Measurements from ENCODE around the gene MYL2.

Gene MYL2

DNA sequence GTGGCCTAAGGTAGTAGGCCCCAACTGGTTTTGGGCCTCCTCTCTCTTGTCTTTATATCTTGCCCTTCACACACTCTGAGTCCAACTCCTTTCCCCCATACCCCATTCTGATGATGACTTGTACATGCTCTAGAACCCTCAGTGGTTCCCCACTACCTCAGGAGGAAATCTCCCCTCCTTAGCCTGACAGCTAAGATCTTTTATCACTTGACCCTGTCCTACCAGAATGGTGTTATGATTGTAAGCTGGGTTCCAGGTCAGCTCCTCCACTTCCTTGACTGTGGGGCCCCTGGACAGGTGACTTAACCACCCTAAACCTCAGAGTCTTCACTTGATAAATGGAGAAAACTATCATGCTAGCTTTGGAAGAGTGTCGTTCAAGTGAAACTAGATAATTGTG is 9.4 kb upstream of the MYL2 start:
- DNase-seq, result no peak

- no peak for DNase-seq
Observed at GRCh38 chr12:110928700-110929099, 8.3 kb upstream of the MYL2 start.

DNA sequence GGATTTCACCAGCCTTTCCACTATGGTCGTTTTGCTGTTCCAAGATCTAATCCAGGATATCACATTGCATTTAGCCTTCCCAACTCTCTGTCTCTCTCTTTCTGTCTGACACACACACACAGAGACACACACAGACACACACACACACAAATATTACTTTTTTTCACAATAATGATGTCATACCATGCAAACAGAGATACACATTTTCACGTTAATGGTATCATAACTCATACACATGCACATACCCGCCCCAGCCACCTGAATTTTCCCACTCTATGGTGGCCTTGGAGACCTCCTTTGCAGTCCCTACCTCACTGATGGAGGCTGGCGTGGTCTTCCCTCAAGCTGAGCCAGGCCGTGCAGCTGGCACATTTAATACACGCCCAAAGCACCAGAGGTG is 7.2 kb upstream of the MYL2 start:
- no peak for DNase-seq

DNA sequence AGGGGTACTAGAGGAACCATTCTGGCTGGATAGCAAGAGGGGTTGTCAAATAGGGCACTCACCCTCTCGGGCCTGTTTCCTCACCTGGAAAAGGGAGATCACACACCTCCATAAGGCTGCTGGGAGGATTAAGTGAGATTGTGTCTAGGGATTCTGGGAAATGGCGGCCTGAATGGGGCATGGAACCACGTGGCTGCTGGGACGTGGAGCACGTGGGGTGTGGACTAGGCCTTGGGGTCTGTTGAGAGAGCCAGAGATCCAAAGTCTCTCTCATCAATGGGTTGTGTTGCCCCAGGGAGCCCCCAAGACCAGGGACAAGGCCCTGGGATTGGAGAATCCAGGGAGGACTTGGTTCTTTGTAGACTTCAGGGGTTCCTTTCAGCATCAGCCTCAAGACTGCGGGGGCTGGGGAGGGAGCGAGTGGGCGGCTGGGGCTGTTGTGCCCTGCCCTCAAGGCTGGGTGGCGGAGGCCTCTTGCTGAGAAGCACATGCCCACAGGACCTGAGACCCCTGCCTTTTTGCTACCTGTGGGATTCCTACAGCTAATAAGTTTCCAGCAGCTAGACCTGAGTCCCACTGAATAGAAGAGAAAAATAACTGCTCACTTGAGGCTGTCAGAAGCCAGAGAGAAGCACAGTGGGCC is 3.4 kb upstream of the MYL2 start:
- no peak for DNase-seq

DNA sequence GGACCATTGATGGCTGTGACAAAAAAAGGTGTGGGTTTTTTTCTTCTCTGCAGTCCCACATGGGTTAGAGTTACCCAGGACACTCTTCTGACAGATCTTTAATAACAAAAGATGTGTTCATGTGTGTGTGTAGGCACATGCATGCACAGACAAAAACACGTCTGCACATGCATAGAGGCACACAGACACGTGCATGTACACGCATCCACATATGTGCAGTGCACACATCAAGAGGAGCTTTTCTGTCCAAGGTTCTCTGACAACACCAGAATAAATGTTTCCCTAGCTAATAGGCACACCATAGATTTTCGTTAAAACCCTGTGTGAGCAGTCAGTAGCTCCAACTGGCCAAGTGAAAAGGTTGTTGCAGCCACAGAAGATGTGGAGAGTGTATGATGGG is 2.8 kb upstream of the MYL2 start:
- no peak for DNase-seq

- DNase-seq, result no peak
Observed at GRCh38 chr12:110922652-110923051, 2.3 kb upstream of the MYL2 start.

- DNase-seq, result no peak
Observed at GRCh38 chr12:110921262-110921661, 883 bp upstream of the MYL2 start.

- no peak for DNase-seq
Observed at GRCh38 chr12:110919720-110920119, 659 bp downstream of the MYL2 start.

DNA sequence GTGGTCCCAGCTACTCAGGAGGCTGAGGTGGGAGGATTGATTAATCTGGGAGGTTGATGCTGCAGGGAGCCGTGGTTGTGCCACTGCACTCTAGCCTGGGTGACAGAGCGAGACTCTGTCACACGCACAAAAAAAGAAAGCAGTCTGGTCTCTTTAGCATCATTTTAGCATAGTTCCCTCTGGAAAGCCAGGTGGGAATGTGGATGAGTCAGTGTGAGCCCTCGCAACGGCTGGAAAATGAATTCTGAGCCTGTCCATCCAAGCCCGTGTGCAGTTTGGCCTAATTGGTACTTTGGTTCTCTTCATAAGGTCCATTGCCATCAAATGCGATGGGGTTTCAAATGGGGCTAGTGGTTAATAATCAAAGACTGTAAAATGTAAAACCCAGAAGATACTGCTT is 2.4 kb downstream of the MYL2 start:
- no peak for DNase-seq

DNA sequence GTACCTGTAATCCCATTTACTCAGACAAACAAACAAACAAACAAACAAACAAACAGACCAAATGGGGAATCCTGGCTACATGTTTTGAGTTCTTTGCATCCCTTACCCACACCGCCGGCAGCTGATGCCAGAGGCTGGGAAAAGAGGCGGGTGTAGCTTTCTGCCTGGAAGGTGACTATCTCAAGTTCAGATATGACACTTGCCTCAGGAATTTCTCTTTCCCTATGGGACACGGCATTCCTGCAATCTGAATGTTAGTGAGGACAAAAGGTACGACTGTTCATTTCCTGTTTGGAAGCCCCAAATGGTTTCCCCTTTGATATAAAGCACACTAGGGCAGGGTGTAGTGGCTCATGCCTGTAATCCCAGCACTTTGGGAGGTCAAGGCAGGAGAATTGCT is 2.9 kb downstream of the MYL2 start:
- no peak for DNase-seq

DNA sequence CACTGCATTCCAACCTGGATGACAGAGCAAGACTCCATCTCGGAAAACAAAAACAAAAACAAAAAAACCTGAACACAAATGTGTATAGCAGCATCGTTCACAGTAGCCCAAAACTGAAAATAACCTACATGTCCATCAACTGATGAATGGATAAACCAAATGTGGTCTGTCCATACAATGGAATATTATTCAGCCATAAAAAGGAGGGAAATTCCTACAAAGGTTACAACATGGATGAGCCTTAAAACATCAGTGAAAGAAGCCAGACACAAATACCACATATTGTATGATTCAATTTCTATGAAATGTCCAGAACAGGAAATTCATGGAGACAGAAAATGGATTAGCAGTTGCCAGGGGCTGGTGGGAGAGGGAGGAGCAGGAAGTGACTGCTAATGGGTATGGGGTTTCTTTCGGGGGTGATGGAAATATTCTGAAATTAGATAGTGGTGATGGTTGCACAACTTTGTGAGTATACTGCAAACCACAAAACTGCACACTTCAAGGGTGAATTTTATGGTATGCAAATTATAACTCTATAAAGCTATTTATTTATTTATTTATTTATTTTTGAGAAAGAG is 4.0 kb downstream of the MYL2 start:
- no peak for DNase-seq

DNA sequence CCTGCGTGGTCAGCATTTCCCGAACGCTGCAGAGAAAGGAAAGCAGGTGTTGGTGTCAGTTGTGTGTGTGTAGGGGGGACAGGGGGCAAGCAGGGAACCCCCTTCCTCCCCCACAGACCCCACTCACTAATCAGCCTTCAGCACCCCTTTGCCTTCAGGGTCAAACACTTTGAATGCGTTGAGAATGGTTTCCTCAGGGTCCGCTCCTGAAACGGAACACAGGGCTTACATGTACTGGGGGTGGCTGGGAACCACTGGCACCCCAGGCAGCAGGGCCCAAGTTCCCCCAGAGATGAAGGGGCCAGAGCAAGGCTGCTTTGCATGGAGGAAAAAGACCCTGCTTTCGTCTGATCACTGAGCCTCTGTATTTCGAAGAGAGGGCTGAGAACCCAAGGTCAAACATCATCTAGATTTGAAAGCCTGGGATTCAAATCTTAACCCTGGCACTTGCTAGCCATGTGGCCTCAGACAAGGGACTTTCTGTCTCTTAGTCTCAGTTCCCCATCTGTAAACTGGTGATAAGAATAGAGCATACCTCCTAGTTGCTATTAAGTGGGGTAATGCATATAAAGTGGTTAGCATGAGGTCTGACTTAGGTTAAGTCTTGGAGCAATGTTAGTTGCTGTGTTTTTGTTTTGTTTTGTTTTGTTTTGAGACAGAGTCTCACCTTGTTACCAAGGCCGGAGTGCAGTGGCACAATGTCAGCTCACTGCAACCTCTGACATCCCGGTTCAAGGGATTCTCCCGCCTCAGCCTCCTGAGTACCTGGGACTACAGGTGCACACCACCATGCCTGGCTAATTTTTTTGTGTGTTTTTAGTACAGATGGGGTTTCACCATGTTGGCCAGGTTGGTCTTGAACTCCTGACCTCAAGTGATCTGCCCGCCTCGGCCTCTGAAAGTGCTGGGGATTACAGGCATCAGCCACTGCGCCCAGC is 7.0 kb downstream of the MYL2 start:
- DNase-seq, result no peak

- no peak for DNase-seq
Observed at GRCh38 chr12:110912263-110912662, 8.1 kb downstream of the MYL2 start.

DNA sequence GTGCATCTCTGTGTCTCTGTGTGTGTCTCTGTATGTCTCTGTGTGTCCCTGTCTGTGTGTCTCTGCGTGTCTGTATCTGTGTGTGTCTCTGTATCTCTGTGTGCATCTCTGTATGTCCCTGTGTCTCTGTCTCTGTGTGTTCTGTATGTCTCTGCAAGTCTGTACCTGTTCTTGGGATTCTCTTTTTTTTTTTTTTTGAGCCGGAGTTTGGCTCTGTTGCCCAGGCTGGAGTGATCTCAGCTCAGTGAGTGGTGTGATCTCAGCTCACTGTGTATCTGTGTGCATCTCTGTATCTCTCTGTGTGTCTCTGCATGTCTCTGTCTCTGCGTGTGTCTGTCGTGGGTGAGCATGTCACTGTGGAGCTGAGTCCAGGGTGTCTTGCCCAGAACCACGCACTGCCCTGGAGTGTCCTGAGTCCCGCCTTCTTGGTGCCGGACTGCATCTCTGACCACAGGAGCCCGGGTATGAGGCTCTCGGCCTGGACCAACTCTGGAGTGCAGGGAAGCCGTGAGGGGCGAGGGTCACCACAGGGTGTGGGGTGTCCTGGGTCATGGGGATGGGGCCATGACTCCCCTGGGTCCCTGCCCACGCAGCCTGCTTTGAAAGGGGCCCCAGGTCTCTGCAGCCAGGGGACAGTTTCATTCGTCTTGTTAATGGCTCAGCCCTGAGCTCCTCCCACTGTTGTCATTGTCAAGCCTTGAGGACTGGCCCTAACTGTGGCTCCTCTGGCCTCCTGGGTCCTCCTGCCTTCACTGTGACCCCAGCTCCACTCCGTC is 11.8 kb downstream of the MYL2 start:
- DNase-seq, result no peak

DNA sequence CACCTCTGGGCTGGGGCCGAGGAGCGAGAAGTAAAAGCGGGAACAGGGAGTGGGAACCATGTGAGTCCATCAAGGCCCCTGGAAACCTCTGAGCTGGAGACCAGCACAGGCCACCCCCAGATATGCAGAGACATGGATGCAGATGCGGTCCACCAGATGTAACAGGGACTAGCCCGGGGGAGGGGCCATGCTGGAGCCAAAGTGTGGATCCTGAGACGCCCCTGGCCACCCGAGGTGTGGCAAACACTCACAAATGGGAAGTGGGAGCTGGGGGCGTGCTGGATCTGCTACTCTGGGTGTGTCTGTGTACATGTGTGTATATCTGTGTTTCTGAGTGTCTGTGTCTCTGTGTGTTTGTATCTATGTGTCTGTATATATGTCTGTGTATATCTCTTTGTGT is 12.8 kb downstream of the MYL2 start:
- no peak for DNase-seq

GRCh38 chr12:110906985-110907384 is 13.4 kb downstream of the MYL2 start:
- DNase-seq, result no peak

DNA sequence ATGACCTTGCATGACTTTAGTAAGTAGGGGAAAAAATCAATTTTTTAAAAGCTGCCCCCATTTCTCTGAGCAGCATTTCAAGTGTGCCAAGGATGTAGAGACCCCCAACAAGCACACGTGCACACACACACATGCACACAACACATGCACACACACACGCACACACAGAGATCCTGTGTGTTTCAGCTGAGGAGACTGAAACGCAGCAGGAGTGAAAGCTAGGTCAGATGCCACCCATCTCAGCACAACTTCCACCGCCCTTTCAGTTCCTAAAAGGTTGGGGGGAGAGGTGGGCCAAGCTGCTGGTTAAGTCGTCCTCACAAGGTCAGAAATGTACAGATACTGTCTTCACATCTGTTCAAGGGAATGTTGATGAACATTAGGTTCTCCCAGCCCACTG is 13.9 kb downstream of the MYL2 start:
- DNase-seq, result no peak

GRCh38 chr12:110906083-110906482 is 14.3 kb downstream of the MYL2 start:
- DNase-seq, result no peak

DNA sequence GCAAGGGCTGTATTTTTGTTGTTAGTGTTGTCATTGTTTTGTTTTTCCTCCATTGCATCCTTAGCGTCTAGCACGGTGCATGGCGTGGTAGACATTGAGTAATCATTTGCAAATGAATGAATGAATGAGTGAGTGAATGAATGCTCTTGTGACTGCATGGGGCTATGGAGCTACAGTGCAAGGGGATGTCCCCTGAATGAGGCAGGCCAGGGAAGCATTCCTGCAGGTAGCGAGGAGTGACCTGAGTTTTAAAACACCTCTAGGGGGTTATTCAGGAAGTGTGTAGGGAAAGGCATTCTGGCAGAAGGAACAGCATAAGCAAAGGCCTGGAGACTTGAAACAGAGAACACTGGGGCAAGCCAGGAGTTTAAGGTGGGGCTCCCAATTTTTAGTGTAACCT is 16.9 kb downstream of the MYL2 start:
- DNase-seq, result no peak

GRCh38 chr12:110901401-110901800 is 19.0 kb downstream of the MYL2 start:
- no peak for DNase-seq

DNA sequence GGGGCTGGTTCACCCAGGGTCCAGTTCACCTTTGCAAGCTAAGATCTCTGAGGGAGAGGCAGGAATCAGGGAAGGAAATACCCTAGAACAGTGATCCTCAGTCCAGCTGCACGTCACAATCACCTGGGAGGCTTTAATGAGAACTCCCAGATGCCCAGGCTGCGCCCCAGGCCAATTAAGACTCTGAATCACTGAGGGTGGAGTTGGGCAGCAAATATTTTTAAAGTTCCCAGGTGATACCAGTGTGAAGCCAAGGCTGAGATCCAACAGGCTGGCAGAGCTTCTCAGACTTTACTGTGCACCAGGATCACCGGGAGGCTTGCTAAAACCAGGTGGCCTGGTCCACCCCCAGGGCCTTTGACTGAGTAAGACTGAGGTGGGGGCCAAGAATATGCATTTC is 23.8 kb downstream of the MYL2 start:
- no peak for DNase-seq

- no peak for DNase-seq
Observed at GRCh38 chr12:110893956-110894355, 26.4 kb downstream of the MYL2 start.

- no peak for DNase-seq
Observed at GRCh38 chr12:110889361-110889760, 31.0 kb downstream of the MYL2 start.
